ENCODE results near the gene BBX. TPM values are rescaled to one million over a fixed set of nuclear protein-coding genes. Genes with fewer than 3 reads are reported as not detected.

Gene BBX
- total RNA-seq, 4 donors from 2014 or later: 26.5 to 45.8 (median 28.0) TPM

DNA sequence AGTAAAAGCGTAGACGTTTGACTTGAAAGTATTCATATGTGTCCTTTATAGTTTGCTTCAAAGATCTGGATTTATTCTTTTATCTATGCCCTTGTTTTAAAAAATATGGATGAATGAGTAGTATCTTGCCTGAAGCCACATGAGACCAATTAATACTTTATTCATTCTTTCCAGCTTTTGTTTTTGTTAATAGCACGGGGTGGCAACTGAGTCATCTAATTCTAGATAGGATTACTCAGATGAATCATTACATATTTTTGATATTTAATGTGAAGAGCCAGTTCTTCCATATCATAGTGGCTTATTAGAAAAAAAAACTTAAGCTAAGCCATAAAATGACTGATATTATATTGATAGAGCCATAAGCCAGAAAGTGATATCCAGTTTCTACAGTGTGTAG, 121.9 kb downstream of the BBX start:
- DNase-seq (ENCODE audit: low spot score in 2 of 2): no peak
- H3K4me3 ChIP-seq (ENCODE audit: low read depth, poor library complexity, severe bottlenecking): no peak overlapping the region
- intact Hi-C loops (cut with DNase I; ENCODE audit: low total_unique reads): no loop called here
- 52 to 54% methylated on average over 3 of the region's 3 CpGs for WGBS, 2 donors
- TF ChIP-seq POLR2A (IDR thresholded peaks at IDR 0.05): no peak
- TF ChIP-seq, protein P1, sequence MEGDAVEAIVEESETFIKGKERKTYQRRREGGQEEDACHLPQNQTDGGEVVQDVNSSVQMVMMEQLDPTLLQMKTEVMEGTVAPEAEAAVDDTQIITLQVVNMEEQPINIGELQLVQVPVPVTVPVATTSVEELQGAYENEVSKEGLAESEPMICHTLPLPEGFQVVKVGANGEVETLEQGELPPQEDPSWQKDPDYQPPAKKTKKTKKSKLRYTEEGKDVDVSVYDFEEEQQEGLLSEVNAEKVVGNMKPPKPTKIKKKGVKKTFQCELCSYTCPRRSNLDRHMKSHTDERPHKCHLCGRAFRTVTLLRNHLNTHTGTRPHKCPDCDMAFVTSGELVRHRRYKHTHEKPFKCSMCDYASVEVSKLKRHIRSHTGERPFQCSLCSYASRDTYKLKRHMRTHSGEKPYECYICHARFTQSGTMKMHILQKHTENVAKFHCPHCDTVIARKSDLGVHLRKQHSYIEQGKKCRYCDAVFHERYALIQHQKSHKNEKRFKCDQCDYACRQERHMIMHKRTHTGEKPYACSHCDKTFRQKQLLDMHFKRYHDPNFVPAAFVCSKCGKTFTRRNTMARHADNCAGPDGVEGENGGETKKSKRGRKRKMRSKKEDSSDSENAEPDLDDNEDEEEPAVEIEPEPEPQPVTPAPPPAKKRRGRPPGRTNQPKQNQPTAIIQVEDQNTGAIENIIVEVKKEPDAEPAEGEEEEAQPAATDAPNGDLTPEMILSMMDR (IDR thresholded peaks at IDR 0.05): no peak

DNA sequence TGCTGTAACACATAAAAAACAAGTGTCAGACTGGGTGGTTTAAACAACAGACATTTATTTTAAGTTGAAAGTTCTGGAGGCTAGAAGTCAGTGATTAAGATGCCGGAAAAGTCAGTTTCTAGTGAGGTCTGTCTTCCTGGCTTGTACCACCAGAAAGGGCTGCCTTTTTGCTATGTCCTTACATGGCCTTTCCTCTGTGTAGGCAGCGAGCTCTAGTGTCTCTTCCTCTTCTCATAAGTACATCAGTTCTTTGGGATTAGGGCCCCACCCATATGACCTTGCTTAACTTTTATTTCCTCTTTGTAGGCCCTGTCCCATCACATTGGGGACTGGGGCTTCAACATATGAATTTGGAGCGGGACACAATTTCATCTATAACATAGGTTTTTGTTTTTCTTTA, 128.0 kb downstream of the BBX start:
- DNase-seq (ENCODE audit: low spot score in 2 of 2): no peak
- intact Hi-C loops (cut with DNase I; ENCODE audit: low total_unique reads): no loop called here
- TF ChIP-seq, protein P1 (IDR thresholded peaks at IDR 0.05): no peak
- no peak for TF ChIP-seq POLR2A (IDR thresholded peaks at IDR 0.05)
- no peak overlapping the region for H3K4me3 ChIP-seq (ENCODE audit: low read depth, poor library complexity, severe bottlenecking)
- WGBS, 2 donors: 82 to 92% methylated on average over 3 of the region's 3 CpGs

DNA sequence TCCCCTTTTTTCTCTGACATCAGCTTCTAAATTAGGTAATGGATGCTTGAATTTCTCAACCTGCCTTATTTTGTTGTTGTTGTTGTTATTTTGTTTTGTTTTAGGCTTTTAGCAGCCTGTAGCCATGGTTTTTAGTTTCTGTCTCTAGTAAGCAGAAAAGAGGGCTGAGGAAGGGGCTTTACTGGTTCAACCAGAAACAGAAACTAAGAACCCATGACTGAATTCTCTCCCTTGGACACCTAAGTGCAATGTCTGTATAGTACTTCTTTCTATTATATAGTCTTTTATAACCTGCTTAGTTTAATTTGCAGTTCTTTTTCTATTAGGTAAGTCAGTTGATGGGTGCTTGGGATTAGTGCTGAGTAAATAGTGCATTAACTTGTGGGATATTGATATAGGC, 129.0 kb downstream of the BBX start:
- no peak overlapping the region for H3K4me3 ChIP-seq (ENCODE audit: low read depth, poor library complexity, severe bottlenecking)
- no peak for DNase-seq (ENCODE audit: low spot score in 2 of 2)
- intact Hi-C loops (cut with DNase I; ENCODE audit: low total_unique reads): no loop called here
- TF ChIP-seq POLR2A (IDR thresholded peaks at IDR 0.05): no peak
- TF ChIP-seq, protein P1 (IDR thresholded peaks at IDR 0.05): no peak

DNA sequence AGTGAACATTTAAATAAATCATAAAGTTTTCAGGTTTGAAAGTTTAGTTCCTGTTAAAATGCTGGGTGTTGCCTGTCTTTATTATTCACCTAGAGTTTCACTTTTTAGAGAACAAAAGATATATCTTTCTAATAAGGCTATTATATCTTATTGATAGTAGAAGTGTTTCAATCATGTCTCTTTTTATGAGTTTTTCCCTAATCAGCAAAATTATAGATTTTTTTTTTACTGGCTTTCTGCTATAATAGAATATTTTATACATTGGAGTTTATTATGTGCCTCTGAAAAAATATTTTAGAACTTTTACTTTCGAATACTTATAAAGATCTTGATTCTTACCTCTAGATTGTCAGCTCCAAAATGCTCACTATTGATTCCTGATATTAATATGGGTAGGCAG, 131.5 kb downstream of the BBX start:
- no peak overlapping the region for H3K4me3 ChIP-seq (ENCODE audit: low read depth, poor library complexity, severe bottlenecking)
- WGBS, 2 donors: 98 to 100% methylated on average over 1 of the region's 1 CpG
- TF ChIP-seq POLR2A (IDR thresholded peaks at IDR 0.05): no peak
- TF ChIP-seq, protein P1 (IDR thresholded peaks at IDR 0.05): no peak
- no peak for DNase-seq (ENCODE audit: low spot score in 2 of 2)
- intact Hi-C loops (cut with DNase I; ENCODE audit: low total_unique reads): no loop called here

DNA sequence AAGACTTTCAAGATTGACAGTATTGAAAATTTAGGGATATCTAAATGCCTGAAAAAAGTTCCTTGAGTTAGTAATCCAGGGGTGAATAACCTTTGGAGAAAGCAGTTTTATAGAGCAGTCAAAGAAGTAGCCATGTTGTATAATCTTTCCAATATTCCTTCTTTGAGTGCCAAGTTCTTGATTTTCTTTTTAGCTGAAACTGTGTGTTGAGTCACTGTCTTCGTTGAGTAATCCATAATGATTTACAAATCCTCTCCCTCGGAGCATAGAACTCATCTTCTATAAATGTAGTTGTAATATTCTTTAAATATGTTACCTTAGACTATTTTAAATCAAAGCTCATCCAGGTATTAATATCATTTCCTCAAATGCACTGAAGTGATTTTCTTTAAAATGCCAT, 135.2 kb downstream of the BBX start:
- 12 to 13% methylated on average over 2 of the region's 2 CpGs for WGBS, 2 donors
- H3K4me3 ChIP-seq (ENCODE audit: low read depth, poor library complexity, severe bottlenecking): no peak overlapping the region
- intact Hi-C loops (cut with DNase I; ENCODE audit: low total_unique reads): no loop called here
- DNase-seq (ENCODE audit: low spot score in 2 of 2): no peak
- TF ChIP-seq, protein P1 (IDR thresholded peaks at IDR 0.05): no peak
- TF ChIP-seq POLR2A (IDR thresholded peaks at IDR 0.05): no peak

DNA sequence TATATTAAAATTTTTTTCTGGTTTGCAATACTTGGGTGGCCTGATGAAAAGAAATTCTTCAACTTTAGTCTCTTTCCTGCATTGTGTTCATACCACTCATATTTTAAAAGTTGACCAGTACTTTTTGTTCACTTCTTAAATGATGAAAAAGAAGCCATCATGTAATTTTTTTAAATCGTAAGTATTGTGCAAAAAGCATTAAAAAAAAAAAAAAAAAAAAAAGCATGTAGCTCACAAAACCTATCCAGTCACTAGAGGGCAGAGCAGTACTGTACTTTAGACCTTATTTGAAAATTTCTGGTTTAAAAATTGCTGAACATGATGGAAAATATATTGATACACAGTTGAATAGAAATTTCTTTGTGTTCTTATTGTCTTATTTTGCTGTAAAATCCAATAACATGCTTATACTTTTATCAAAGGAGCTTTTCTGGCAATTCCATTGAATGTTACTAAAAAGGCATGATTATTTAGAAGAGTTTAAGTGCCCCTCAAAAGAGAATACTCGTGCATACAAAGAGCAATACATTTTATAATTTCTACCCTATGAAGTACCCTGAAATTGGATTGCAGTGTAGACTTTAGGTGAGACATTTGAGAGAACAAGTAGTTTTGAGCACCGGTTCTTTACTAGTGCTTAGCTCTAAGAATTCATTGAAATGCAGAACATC, 137.7 kb downstream of the BBX start:
- no peak overlapping the region for H3K4me3 ChIP-seq (ENCODE audit: low read depth, poor library complexity, severe bottlenecking)
- 62 to 72% methylated on average over 3 of the region's 3 CpGs for WGBS, 2 donors
- no peak for DNase-seq (ENCODE audit: low spot score in 2 of 2)
- intact Hi-C loops (cut with DNase I; ENCODE audit: low total_unique reads): no loop called here
- TF ChIP-seq, protein P1 (IDR thresholded peaks at IDR 0.05): no peak
- TF ChIP-seq POLR2A (IDR thresholded peaks at IDR 0.05): no peak

All from lower leg skin (tissue), 4 donors.